Measurements from ENCODE around the gene PDIA3.
"Not testable (repeated sequence)": the region's sequence is repeated elsewhere in the genome, so short reads cannot be mapped to it uniquely, and the experiment has no call there.

The PDIA3 gene

GRCh38 chr15:43728053-43728725, 18.0 kb upstream of the PDIA3 start:
- H3K27ac ChIP-seq (ENCODE audit: insufficient read depth in 1 of 2, low read depth in 1 of 2, low read length in 2 of 2, poor library complexity in 1 of 2, severe bottlenecking in 2 of 2); H3K9me3 ChIP-seq (ENCODE audit: control extremely low read depth in 1 of 5, control insufficient read depth in 4 of 5, insufficient read depth in 2 of 5, low read depth in 1 of 5, low read length in 4 of 5); H3K36me3 ChIP-seq (ENCODE audit: control insufficient read depth in 4 of 4, insufficient read depth in 4 of 4, low read length in 3 of 4); DNase-seq; H3K4me3 ChIP-seq (ENCODE audit: control insufficient read depth in 1 of 7, extremely low read depth in 1 of 7, insufficient read depth in 4 of 7, low read depth in 2 of 7, low read length in 6 of 7); POLR2A ChIA-PET; CTCF ChIA-PET; H3K27me3 ChIP-seq (replicated peaks in 2 of 5; ENCODE audit: control insufficient read depth in 4 of 5, insufficient read depth in 5 of 5, low read length in 4 of 5); H3K4me1 ChIP-seq (ENCODE audit: control extremely low read depth in 1 of 4, control insufficient read depth in 4 of 4, insufficient read depth in 4 of 4, low read length in 3 of 4): not testable (repeated sequence)
- no CpG with 5 or more reads among the region's 1 CpG for WGBS (ENCODE audit: insufficient coverage)

DNA sequence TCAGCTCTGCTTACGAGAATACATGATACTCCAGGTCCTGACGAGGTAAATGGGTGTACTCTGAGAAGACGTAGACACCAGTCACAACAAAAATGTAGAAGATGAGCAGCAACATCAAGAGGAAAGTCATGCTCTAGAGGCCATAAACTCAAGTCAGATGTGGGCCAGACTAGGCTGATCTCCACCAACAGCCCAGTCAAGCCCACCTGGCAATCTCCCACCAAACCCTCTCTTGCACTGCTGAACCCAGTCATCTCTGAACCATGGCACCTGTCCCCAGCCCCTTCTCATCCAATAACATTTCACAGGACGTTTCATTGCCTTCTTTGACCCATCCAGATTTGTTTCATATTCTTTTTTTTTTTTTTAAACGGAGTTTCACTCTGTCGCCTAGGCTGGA, 10.8 kb upstream of the PDIA3 start:
- Histone ChIP-seq H3K27me3 (replicated peaks in 2 of 5; ENCODE audit: control insufficient read depth in 4 of 5, insufficient read depth in 5 of 5, low read length in 4 of 5) (no peaks in the 10 kb centered on the region), H3K36me3 (ENCODE audit: control insufficient read depth in 4 of 4, insufficient read depth in 4 of 4, low read length in 3 of 4) (no peaks in the 10 kb centered on the region), H3K27ac (ENCODE audit: insufficient read depth in 1 of 2, low read depth in 1 of 2, low read length in 2 of 2, poor library complexity in 1 of 2, severe bottlenecking in 2 of 2) (no peak overlapping the region), H3K9me3 (ENCODE audit: control extremely low read depth in 1 of 5, control insufficient read depth in 4 of 5, insufficient read depth in 2 of 5, low read depth in 1 of 5, low read length in 4 of 5) (no peaks in the 10 kb centered on the region), H3K4me3 (ENCODE audit: control insufficient read depth in 1 of 7, extremely low read depth in 1 of 7, insufficient read depth in 4 of 7, low read depth in 2 of 7, low read length in 6 of 7) (no peak overlapping the region), H3K4me1 (ENCODE audit: control extremely low read depth in 1 of 4, control insufficient read depth in 4 of 4, insufficient read depth in 4 of 4, low read length in 3 of 4) (no peaks in the 10 kb centered on the region)
- CTCF ChIA-PET: no interaction called here
- DNase-seq: no peak
- 88% methylated on average over 4 of the region's 6 CpGs for WGBS (ENCODE audit: insufficient coverage)
- POLR2A ChIA-PET: no interaction called here

- not testable (repeated sequence) for H3K27me3 ChIP-seq (replicated peaks in 2 of 5; ENCODE audit: control insufficient read depth in 4 of 5, insufficient read depth in 5 of 5, low read length in 4 of 5); H3K9me3 ChIP-seq (ENCODE audit: control extremely low read depth in 1 of 5, control insufficient read depth in 4 of 5, insufficient read depth in 2 of 5, low read depth in 1 of 5, low read length in 4 of 5)
- 0% methylated on average over 2 of the region's 12 CpGs for WGBS (ENCODE audit: insufficient coverage)
- DNase-seq: peak; percentile 54 to 78 (median 76)
- Histone ChIP-seq H3K36me3 (ENCODE audit: control insufficient read depth in 4 of 4, insufficient read depth in 4 of 4, low read length in 3 of 4) (peaks cover 0 to 12% (median 3%) of the 10 kb centered on the region in 4 experiments), H3K4me1 (ENCODE audit: control extremely low read depth in 1 of 4, control insufficient read depth in 4 of 4, insufficient read depth in 4 of 4, low read length in 3 of 4) (peaks cover 0 to 24% (median 12%) of the 10 kb centered on the region in 4 experiments), H3K27ac (ENCODE audit: insufficient read depth in 1 of 2, low read depth in 1 of 2, low read length in 2 of 2, poor library complexity in 1 of 2, severe bottlenecking in 2 of 2) (peak overlapping the region; percentile 96 to 98), H3K4me3 (ENCODE audit: control insufficient read depth in 1 of 7, extremely low read depth in 1 of 7, insufficient read depth in 4 of 7, low read depth in 2 of 7, low read length in 6 of 7) (peak overlapping the region; percentile 71 to 86 (median 78))
- POLR2A ChIA-PET: interaction anchor here (1.6 kb wide), 1 partner anchor 8 kb away, joined by 7 read pairs; no protein-coding TSS in a partner anchor
- CTCF ChIA-PET: interaction anchor here (1.4 kb wide), 1 partner anchor 306 kb away, joined by 3 read pairs; no protein-coding TSS in a partner anchor
Observed at GRCh38 chr15:43746903-43747309, 668 bp downstream of the PDIA3 start.

DNA sequence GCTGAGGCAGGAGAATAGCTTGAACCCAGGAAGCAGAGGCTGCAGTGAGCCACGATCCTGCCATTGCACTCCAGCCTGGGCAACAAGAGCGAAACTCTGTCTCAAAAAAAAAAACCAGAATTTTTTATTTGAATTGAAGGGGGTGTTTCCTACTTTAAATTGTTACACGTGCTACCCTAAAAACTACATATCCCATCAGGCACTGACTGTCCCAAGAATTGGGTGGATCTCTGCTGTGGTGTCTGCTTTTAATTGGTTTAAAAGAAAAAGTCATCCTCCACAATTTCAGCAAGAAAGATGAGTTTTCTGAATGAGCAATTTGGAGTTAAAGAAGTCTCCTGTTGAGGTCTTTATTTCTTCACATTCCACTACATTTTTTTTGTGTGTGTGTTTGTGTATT, 2.1 kb downstream of the PDIA3 start:
- H3K4me1 ChIP-seq (ENCODE audit: control extremely low read depth in 1 of 4, control insufficient read depth in 4 of 4, insufficient read depth in 4 of 4, low read length in 3 of 4): peaks cover 0 to 24% (median 12%) of the 10 kb centered on the region in 4 experiments
- no peak overlapping the region for H3K27ac ChIP-seq (ENCODE audit: insufficient read depth in 1 of 2, low read depth in 1 of 2, low read length in 2 of 2, poor library complexity in 1 of 2, severe bottlenecking in 2 of 2)
- no peaks in the 10 kb centered on the region for H3K27me3 ChIP-seq (replicated peaks in 2 of 5; ENCODE audit: control insufficient read depth in 4 of 5, insufficient read depth in 5 of 5, low read length in 4 of 5)
- DNase-seq: peak in 2 of 3 donors; percentile 63 to 66
- ChIA-PET CTCF (no interaction called here), POLR2A (no interaction called here)
- no CpG with 5 or more reads among the region's 3 CpGs for WGBS (ENCODE audit: insufficient coverage)
- H3K36me3 ChIP-seq (ENCODE audit: control insufficient read depth in 4 of 4, insufficient read depth in 4 of 4, low read length in 3 of 4): peaks cover under 1 to 25% (median 9%) of the 10 kb centered on the region in 4 experiments
- H3K4me3 ChIP-seq (ENCODE audit: control insufficient read depth in 1 of 7, extremely low read depth in 1 of 7, insufficient read depth in 4 of 7, low read depth in 2 of 7, low read length in 6 of 7): peak overlapping the region in 3 of 7 experiments; percentile 8 to 86 (median 80)
- H3K9me3 ChIP-seq (ENCODE audit: control extremely low read depth in 1 of 5, control insufficient read depth in 4 of 5, insufficient read depth in 2 of 5, low read depth in 1 of 5, low read length in 4 of 5): no peaks in the 10 kb centered on the region

- Histone ChIP-seq H3K9me3 (ENCODE audit: control extremely low read depth in 1 of 5, control insufficient read depth in 4 of 5, insufficient read depth in 2 of 5, low read depth in 1 of 5, low read length in 4 of 5) (no peaks in the 10 kb centered on the region), H3K4me1 (ENCODE audit: control extremely low read depth in 1 of 4, control insufficient read depth in 4 of 4, insufficient read depth in 4 of 4, low read length in 3 of 4) (peaks cover 0 to 24% (median 12%) of the 10 kb centered on the region in 4 experiments), H3K4me3 (ENCODE audit: control insufficient read depth in 1 of 7, extremely low read depth in 1 of 7, insufficient read depth in 4 of 7, low read depth in 2 of 7, low read length in 6 of 7) (peak overlapping the region in 1 of 7 experiments; percentile 25), H3K27ac (ENCODE audit: insufficient read depth in 1 of 2, low read depth in 1 of 2, low read length in 2 of 2, poor library complexity in 1 of 2, severe bottlenecking in 2 of 2) (no peak overlapping the region), H3K27me3 (replicated peaks in 2 of 5; ENCODE audit: control insufficient read depth in 4 of 5, insufficient read depth in 5 of 5, low read length in 4 of 5) (no peaks in the 10 kb centered on the region), H3K36me3 (ENCODE audit: control insufficient read depth in 4 of 4, insufficient read depth in 4 of 4, low read length in 3 of 4) (peaks cover 7 to 38% (median 18%) of the 10 kb centered on the region in 4 experiments)
- ChIA-PET CTCF (no interaction called here), POLR2A (interaction anchor here (0.6 kb wide), 1 partner anchor 1436 kb away, joined by 7 read pairs; no protein-coding TSS in a partner anchor)
- WGBS (ENCODE audit: insufficient coverage): 80% methylated on average over 5 of the region's 12 CpGs
- peak; percentile 45 to 76 (median 70) for DNase-seq
Observed at GRCh38 chr15:43749690-43750345, 3.6 kb downstream of the PDIA3 start.

DNA sequence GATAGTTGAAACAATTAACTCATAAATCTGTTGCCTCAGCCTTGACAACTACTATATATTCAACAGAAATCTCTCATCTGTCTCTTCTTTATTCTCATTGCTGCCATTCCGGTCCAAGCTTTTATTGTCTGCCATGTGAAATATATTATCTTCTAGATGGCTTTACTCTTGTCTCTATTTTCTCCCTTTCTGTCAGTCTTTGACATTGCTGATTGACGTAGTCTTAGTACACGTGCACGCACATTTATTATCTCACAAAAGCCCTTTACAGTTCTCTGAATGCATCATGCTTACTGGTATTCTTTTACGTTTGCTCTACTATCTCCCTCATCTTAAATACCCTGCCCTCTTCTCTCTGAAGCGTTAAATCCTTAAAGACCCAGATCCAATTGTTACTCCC, 5.6 kb downstream of the PDIA3 start:
- no peaks in the 10 kb centered on the region for H3K27me3 ChIP-seq (replicated peaks in 2 of 5; ENCODE audit: control insufficient read depth in 4 of 5, insufficient read depth in 5 of 5, low read length in 4 of 5)
- H3K4me3 ChIP-seq (ENCODE audit: control insufficient read depth in 1 of 7, extremely low read depth in 1 of 7, insufficient read depth in 4 of 7, low read depth in 2 of 7, low read length in 6 of 7): no peak overlapping the region
- 98% methylated on average over 4 of the region's 6 CpGs for WGBS (ENCODE audit: insufficient coverage)
- ChIA-PET POLR2A (no interaction called here), CTCF (interaction anchor here (1.4 kb wide), 1 partner anchor 19 kb away, joined by 3 read pairs; no protein-coding TSS in a partner anchor)
- H3K36me3 ChIP-seq (ENCODE audit: control insufficient read depth in 4 of 4, insufficient read depth in 4 of 4, low read length in 3 of 4): peaks cover 13 to 55% (median 35%) of the 10 kb centered on the region in 4 experiments
- H3K4me1 ChIP-seq (ENCODE audit: control extremely low read depth in 1 of 4, control insufficient read depth in 4 of 4, insufficient read depth in 4 of 4, low read length in 3 of 4): peaks cover 0 to 18% (median 10%) of the 10 kb centered on the region in 4 experiments
- no peak overlapping the region for H3K27ac ChIP-seq (ENCODE audit: insufficient read depth in 1 of 2, low read depth in 1 of 2, low read length in 2 of 2, poor library complexity in 1 of 2, severe bottlenecking in 2 of 2)
- no peaks in the 10 kb centered on the region for H3K9me3 ChIP-seq (ENCODE audit: control extremely low read depth in 1 of 5, control insufficient read depth in 4 of 5, insufficient read depth in 2 of 5, low read depth in 1 of 5, low read length in 4 of 5)
- no peak for DNase-seq

- no peak for DNase-seq
- WGBS (ENCODE audit: insufficient coverage): 91% methylated on average over 5 of the region's 6 CpGs
- Histone ChIP-seq H3K36me3 (ENCODE audit: control insufficient read depth in 4 of 4, insufficient read depth in 4 of 4, low read length in 3 of 4) (peaks cover 21 to 82% (median 57%) of the 10 kb centered on the region in 4 experiments), H3K4me3 (ENCODE audit: control insufficient read depth in 1 of 7, extremely low read depth in 1 of 7, insufficient read depth in 4 of 7, low read depth in 2 of 7, low read length in 6 of 7) (no peak overlapping the region), H3K4me1 (ENCODE audit: control extremely low read depth in 1 of 4, control insufficient read depth in 4 of 4, insufficient read depth in 4 of 4, low read length in 3 of 4) (no peaks in the 10 kb centered on the region), H3K27ac (ENCODE audit: insufficient read depth in 1 of 2, low read depth in 1 of 2, low read length in 2 of 2, poor library complexity in 1 of 2, severe bottlenecking in 2 of 2) (no peak overlapping the region), H3K27me3 (replicated peaks in 2 of 5; ENCODE audit: control insufficient read depth in 4 of 5, insufficient read depth in 5 of 5, low read length in 4 of 5) (no peaks in the 10 kb centered on the region), H3K9me3 (ENCODE audit: control extremely low read depth in 1 of 5, control insufficient read depth in 4 of 5, insufficient read depth in 2 of 5, low read depth in 1 of 5, low read length in 4 of 5) (no peaks in the 10 kb centered on the region)
- ChIA-PET CTCF (no interaction called here), POLR2A (no interaction called here)
Observed at GRCh38 chr15:43762824-43763223, 16.6 kb downstream of the PDIA3 start.

Data from common myeloid progenitor, CD34-positive (primary cell).